22Rv1 (cell line): ENCODE results near the gene CCDC148.

Experiments used
- H3K27ac ChIP-seq: fragments of 450-650 bp; 2 replicates; pipeline ENCODE4 v1.5.1; 2017
- CTCF ChIP-seq: fragments of 450-650 bp; IDR thresholded peaks from 2 replicates; pipeline ENCODE4 v1.5.1; 2017; ENCODE audit warnings: mild to moderate bottlenecking
- ZFX ChIP-seq: fragments of 450-650 bp; IDR thresholded peaks from 2 replicates; pipeline ENCODE4 v1.6.1; 2017; ENCODE audit warnings: antibody characterized with exemption, borderline replicate concordance

The CCDC148 gene

DNA sequence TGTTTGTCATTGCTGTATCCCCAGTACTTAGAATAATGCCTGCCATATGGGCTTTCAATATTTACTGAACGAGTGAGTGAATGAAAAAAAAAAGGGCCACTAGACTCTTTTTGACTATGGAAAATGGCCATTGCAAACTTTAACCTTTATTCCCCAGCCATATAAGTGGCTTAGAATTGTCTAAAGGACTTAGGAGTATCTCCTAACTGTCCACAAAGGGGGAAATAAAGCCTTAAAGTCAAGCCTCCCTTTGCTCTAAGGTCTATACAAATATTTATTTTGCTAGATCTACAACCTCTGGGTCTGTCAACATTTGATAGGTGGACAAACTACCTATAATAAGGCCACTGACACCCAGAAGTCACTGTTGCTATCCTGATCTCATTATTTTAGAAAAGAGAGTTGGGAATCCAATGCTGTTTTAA lies 329.2 kb downstream of the CCDC148 start:
- peak overlapping the region; percentile 65 for H3K27ac ChIP-seq
- TF ChIP-seq ZFX (no peak), CTCF (no peak)

- TF ChIP-seq CTCF (no peak), ZFX (no peak)
- no peak overlapping the region for H3K27ac ChIP-seq
Observed at GRCh38 chr2:158125756-158126498, 330.6 kb downstream of the CCDC148 start.

- TF ChIP-seq CTCF (no peak), ZFX (no peak)
- H3K27ac ChIP-seq, result no peak overlapping the region
Observed at GRCh38 chr2:158124896-158125295, 331.7 kb downstream of the CCDC148 start.
